Transverse colon (tissue), 4 donors: ENCODE data around the gene TJP1. TPM values are rescaled to one million over a fixed set of nuclear protein-coding genes. Genes with fewer than 3 reads are reported as not detected.

Source experiments
- DNase-seq: peaks from one replicate; pipeline ENCODE4 v3.0.0-alpha.2; 2019
- H3K27ac ChIP-seq, 4 donors: fragments of 200-600 bp; sonication (generic); 2 replicates each; pipeline ENCODE4 v1.5.1; 2016 to 2018; ENCODE audit warnings: inconsistent platforms in 4 of 4
- H3K27me3 ChIP-seq: fragments of 200-600 bp; sonication (generic); 2 replicates; pipeline ENCODE4 v1.5.1; 2017; ENCODE audit warnings: inconsistent platforms
- H3K36me3 ChIP-seq, 4 donors: fragments of 200-600 bp; sonication (generic); 2 replicates each; pipeline ENCODE4 v1.5.1; 2017 to 2019; ENCODE audit warnings: inconsistent platforms in 4 of 4
- H3K4me1 ChIP-seq, 4 donors: fragments of 200-600 bp; sonication (generic); 2 replicates each; pipeline ENCODE4 v1.5.1; 2017 to 2020; ENCODE audit warnings: inconsistent platforms in 4 of 4
- H3K4me3 ChIP-seq, 4 donors: fragments of 200-600 bp; sonication (generic); 1 replicate in 1 of 4; 2 replicates in 3 of 4; pipeline versions ENCODE4 v1.5.1 to v1.6.1; 2017 to 2019; ENCODE audit warnings: inconsistent platforms in 4 of 4
- H3K9me3 ChIP-seq, 2 donors: fragments of 200-600 bp; sonication (generic); 2 replicates each; pipeline ENCODE4 v1.5.1; 2017 to 2019; ENCODE audit warnings: inconsistent platforms in 2 of 2
- EP300 ChIP-seq: sonication (generic); formaldehyde crosslinking; IDR thresholded peaks from one replicate; pipeline ENCODE4 v1.6.1; 2017; ENCODE audit warnings: antibody characterized with exemption, low read depth
- POLR2A ChIP-seq: fragments of 450-650 bp; IDR thresholded peaks from one replicate; pipeline ENCODE4 v1.6.1; 2016; ENCODE audit warnings: antibody characterized with exemption, mild to moderate bottlenecking, moderate library complexity
- POLR2AphosphoS5 ChIP-seq, 3 donors: sonication (generic); formaldehyde crosslinking; IDR thresholded peaks; one replicate each; pipeline ENCODE4 v1.6.1; 2016; ENCODE audit warnings: antibody characterized with exemption in 3 of 3
- WGBS, 2 donors: methylation state at CpG; one replicate each; pipeline ENCODE4 v1.1.5; 2018; ENCODE audit warnings: low coverage in 1 of 2; 5-methylcytosine and 5-hydroxymethylcytosine counted together
- in situ Hi-C, 4 donors: fragments of 200-750 bp; cut with MboI; loops; one replicate each; pipeline versions ENCODE4 v1.15.0 to v1.15.1; 2017; ENCODE audit warnings: low sequenced_read_pairs in 3 of 4, low pct_ligation_motif_present in 1 of 4, low pct_unique_long_range_greater_than_20kb in 1 of 4
- intact Hi-C: fragments of 100-400 bp; cut with DNase I; formaldehyde crosslinking; loops from one replicate; pipeline ENCODE4 v1.15.1; 2023; ENCODE audit warnings: low total_unique reads
- total RNA-seq, 4 donors: library from RNA; depleted of rRNA; stranded (reverse); fragments of >200 nt; gene quantifications; one replicate each; pipeline ENCODE4 v1.1.0, GENCODE V29; 2016
- TF ChIP-seq, protein P1 (sequence below), 5 experiments: fragments of 200-600 bp in 3 of 5; fragments of 450-650 bp in 2 of 5; sonication (generic) in 3 of 5; IDR thresholded peaks; 1 replicate in 2 of 5; 2 replicates in 3 of 5; pipeline ENCODE4 v1.5.1; 2016 to 2017; ENCODE audit warnings: antibody characterized with exemption in 5 of 5, inconsistent platforms in 3 of 5, mild to moderate bottlenecking in 2 of 5, moderate library complexity in 1 of 5

TJP1 gene
- total RNA-seq, 4 donors from 2014 or later, result 69.9 to 119 (median 93.0) TPM

DNA sequence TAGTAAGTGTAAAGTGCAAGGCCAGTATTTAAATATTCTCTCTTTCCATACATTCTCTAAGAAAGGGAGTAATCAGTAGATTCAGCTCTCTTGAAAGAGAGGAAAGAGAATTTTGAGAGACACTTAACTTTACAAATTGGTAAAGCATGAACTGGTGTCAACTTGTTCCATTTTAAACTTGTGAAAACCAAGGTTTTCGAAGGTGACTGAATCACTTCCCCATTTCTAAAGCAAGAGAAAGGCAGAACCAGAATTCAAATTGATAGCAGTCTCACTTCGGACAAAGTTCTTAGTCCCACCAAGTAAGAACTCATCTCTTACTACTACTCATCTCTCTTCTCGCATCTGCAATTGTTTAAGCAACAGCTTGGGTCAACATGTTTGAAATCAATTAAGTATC, 22.4 kb downstream of the TJP1 start:
- no peaks in the 10 kb centered on the region for H3K9me3 ChIP-seq
- peaks cover 6 to 31% (median 10%) of the 10 kb centered on the region in 4 donors for H3K4me1 ChIP-seq
- TF ChIP-seq POLR2AphosphoS5 (IDR thresholded peaks at IDR 0.05), result no peak
- TF ChIP-seq, protein P1, sequence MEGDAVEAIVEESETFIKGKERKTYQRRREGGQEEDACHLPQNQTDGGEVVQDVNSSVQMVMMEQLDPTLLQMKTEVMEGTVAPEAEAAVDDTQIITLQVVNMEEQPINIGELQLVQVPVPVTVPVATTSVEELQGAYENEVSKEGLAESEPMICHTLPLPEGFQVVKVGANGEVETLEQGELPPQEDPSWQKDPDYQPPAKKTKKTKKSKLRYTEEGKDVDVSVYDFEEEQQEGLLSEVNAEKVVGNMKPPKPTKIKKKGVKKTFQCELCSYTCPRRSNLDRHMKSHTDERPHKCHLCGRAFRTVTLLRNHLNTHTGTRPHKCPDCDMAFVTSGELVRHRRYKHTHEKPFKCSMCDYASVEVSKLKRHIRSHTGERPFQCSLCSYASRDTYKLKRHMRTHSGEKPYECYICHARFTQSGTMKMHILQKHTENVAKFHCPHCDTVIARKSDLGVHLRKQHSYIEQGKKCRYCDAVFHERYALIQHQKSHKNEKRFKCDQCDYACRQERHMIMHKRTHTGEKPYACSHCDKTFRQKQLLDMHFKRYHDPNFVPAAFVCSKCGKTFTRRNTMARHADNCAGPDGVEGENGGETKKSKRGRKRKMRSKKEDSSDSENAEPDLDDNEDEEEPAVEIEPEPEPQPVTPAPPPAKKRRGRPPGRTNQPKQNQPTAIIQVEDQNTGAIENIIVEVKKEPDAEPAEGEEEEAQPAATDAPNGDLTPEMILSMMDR (IDR thresholded peaks at IDR 0.05), result no peak
- TF ChIP-seq EP300, result no peak
- TF ChIP-seq POLR2A, result no peak
- H3K27me3 ChIP-seq, result no peaks in the 10 kb centered on the region
- H3K36me3 ChIP-seq, result peaks cover 0 to 6% (median 0%) of the 10 kb centered on the region in 4 donors
- 82% methylated on average over 3 of the region's 3 CpGs for WGBS, 2 donors
- in situ Hi-C loops, result no loop called here
- H3K4me3 ChIP-seq, result no peak overlapping the region
- DNase-seq, result no peak
- intact Hi-C loops, result no loop called here
- no peak overlapping the region for H3K27ac ChIP-seq

DNA sequence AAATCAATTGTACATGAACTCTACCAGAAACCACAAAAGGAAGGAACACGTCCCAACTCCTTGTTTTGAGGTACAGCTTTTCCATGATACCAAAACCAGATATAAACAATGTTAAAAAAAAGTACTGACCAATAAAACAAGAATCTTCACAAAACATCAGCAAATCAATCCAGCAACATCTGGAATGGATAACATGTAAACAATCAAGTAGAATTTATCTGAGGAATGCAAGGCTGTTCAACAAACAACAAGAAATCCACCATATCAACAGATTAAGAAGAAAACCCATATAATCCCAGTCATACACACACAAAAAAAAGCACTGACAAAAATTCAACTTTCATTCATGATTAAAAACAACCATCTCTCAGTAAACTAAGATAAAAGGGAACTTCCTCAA, 26.7 kb downstream of the TJP1 start:
- Histone ChIP-seq H3K9me3 (no peaks in the 10 kb centered on the region), H3K4me1 (peaks cover 0 to 10% (median 1%) of the 10 kb centered on the region in 4 donors), H3K4me3 (no peak overlapping the region), H3K36me3 (peaks cover 0 to 6% (median 0%) of the 10 kb centered on the region in 4 donors), H3K27ac (no peak overlapping the region), H3K27me3 (no peaks in the 10 kb centered on the region)
- in situ Hi-C loops, result no loop called here
- intact Hi-C loops, result no loop called here
- no peak for DNase-seq
- WGBS, 2 donors, result 55 to 63% methylated on average over 1 of the region's 1 CpG
- no peak for TF ChIP-seq EP300
- TF ChIP-seq, protein P1 (IDR thresholded peaks at IDR 0.05), result no peak
- no peak for TF ChIP-seq POLR2AphosphoS5 (IDR thresholded peaks at IDR 0.05)
- no peak for TF ChIP-seq POLR2A

DNA sequence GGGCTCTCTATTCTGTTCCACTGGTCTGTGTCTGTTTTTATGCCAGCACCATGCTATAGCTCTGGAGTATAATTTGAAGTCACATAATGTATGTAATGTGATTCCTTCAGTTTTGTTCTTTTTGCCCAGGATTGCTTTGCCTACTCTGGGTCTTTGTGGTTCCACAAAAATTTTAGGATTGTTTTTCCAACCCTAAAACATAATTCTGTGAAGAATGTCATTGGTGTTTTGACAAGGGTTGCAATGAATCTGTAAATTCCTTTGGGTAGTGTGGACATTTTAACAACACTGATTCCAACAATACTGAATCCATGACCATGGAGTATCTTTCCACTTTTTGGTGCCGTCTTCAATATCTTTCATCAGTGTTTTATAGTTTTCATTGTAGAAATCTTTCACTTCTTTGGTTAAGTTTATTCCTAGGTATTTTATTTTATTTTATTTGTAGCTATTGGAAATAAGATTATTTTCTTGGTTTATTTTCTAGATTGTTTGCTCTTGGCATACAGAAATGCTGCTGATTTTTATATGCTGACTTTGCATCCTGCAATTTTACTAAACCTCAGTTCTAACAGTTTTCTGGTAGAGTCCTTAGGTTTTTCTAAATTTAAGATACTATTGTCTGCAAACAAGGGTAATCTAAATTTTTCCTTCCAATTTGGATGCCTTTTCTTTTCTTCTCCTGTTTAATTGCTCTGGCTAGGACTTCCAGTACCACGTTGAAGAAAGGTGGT, 29.7 kb downstream of the TJP1 start:
- 81 to 84% methylated on average over 2 of the region's 2 CpGs for WGBS, 2 donors
- peaks cover 0 to 20% (median 2%) of the 10 kb centered on the region in 4 donors for H3K4me1 ChIP-seq
- H3K27ac ChIP-seq, result no peak overlapping the region
- H3K27me3 ChIP-seq, result no peaks in the 10 kb centered on the region
- no peak for DNase-seq
- in situ Hi-C loops (no loop called here), intact Hi-C loops (no loop called here)
- H3K36me3 ChIP-seq, result no peaks in the 10 kb centered on the region
- H3K9me3 ChIP-seq, result no peaks in the 10 kb centered on the region
- TF ChIP-seq, protein P1 (IDR thresholded peaks at IDR 0.05), result no peak
- no peak for TF ChIP-seq POLR2AphosphoS5 (IDR thresholded peaks at IDR 0.05)
- no peak for TF ChIP-seq POLR2A
- TF ChIP-seq EP300, result no peak
- no peak overlapping the region for H3K4me3 ChIP-seq

DNA sequence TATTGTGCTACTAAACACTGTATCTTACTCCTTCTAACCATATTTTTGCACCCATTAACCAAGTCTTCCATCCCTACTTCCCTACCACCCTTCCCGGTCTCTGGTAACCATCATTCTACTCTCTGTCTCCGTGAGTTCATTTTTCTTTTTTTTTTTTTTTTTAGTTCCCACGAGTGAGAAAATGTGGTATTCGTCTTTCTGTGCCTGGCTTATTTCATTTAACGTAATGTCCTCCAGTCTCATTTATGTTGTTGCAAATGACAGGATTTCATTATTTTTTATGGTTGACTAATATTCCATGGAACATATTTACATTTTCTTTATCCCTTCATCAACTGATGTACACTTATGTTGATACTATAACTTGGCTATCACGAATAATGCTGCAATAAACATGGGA, 31.7 kb downstream of the TJP1 start:
- DNase-seq, result no peak
- Histone ChIP-seq H3K27ac (no peak overlapping the region), H3K4me3 (no peak overlapping the region), H3K4me1 (peaks cover 0 to 31% (median 2%) of the 10 kb centered on the region in 4 donors), H3K9me3 (no peaks in the 10 kb centered on the region), H3K27me3 (no peaks in the 10 kb centered on the region), H3K36me3 (no peaks in the 10 kb centered on the region)
- intact Hi-C loops (no loop called here), in situ Hi-C loops (no loop called here)
- WGBS, 2 donors, result 83 to 87% methylated on average over 3 to 6 of the region's 6 CpGs
- no peak for TF ChIP-seq POLR2AphosphoS5 (IDR thresholded peaks at IDR 0.05)
